Esophagus (tissue), 2 donors: ENCODE data around the gene PDE4B. TPM values are rescaled to one million over a fixed set of nuclear protein-coding genes. Genes with fewer than 3 reads are reported as not detected.

Source experiments
- H3K27ac ChIP-seq, 2 donors: one replicate each; pipeline ENCODE4 v1.5.1; 2013; ENCODE audit warnings: low read depth in 2 of 2, mild to moderate bottlenecking in 2 of 2, inconsistent platforms in 1 of 2, low read length in 1 of 2, moderate library complexity in 1 of 2
- H3K27me3 ChIP-seq, 2 donors: one replicate each; pipeline ENCODE4 v1.6.1; 2013; ENCODE audit warnings: low read length in 2 of 2, control low read depth in 1 of 2, mild to moderate bottlenecking in 1 of 2; ENCODE audit not compliant: insufficient read depth in 2 of 2, control insufficient read depth in 1 of 2
- H3K36me3 ChIP-seq, 2 donors: one replicate each; pipeline ENCODE4 v1.6.1; 2013; ENCODE audit warnings: low read length in 1 of 2; ENCODE audit not compliant: control insufficient read depth in 2 of 2, insufficient read depth in 2 of 2
- H3K4me1 ChIP-seq, 2 donors: one replicate each; pipeline ENCODE4 v1.6.1; 2013; ENCODE audit warnings: low read length in 1 of 2; ENCODE audit not compliant: control insufficient read depth in 2 of 2, insufficient read depth in 2 of 2
- H3K4me3 ChIP-seq, 2 donors: one replicate each; pipeline ENCODE4 v1.5.1; 2013; ENCODE audit warnings: low read length in 2 of 2, mild to moderate bottlenecking in 2 of 2, low read depth in 1 of 2, moderate library complexity in 1 of 2
- H3K9me3 ChIP-seq, 2 donors: one replicate each; pipeline ENCODE4 v1.6.1; 2013; ENCODE audit warnings: mild to moderate bottlenecking in 2 of 2, low read depth in 1 of 2, low read length in 1 of 2, moderate library complexity in 1 of 2; ENCODE audit not compliant: control insufficient read depth in 2 of 2, insufficient read depth in 1 of 2
- WGBS, 2 donors: extraction: QIAGEN DNeasy Blood & Tissue Kit; methylation state at CpG; one replicate each; pipeline ENCODE4 v1.1.7; 2013; 5-methylcytosine and 5-hydroxymethylcytosine counted together
- polyA plus RNA-seq, 2 donors: library from polyadenylated mRNA; stranded (reverse); fragments of 200-250 nt; gene quantifications; one replicate each; pipeline ENCODE4 v1.2.3, GENCODE V29; 2013
- donor health status: healthy with polysubstance abuse.
- donor health status: Bipolar disorder and iron deficiency.

PDE4B gene
- polyA plus RNA-seq, 2 donors: 0.51 to 1.4 TPM

DNA sequence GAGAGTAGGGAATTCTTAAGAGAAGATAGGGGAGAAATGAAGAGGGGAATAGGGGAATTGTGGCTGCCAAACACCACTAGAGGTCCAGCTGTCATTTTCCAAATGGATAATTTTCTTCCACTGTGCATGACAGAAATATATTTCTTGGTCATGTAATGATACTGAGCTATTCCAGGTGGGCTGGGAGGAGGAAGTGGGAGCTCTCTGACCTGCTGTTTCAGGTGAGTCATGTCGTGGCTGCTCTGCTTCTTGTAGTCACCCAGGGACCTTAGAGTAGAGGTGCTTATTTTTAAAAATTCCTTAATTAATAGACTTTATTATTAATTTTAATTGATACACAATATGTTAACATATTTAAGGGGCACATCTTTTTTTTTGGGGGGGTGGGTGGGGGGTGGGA, 11.9 kb downstream of the PDE4B start:
- no peak overlapping the region for H3K4me3 ChIP-seq
- H3K4me1 ChIP-seq: no peaks in the 10 kb centered on the region
- 33 to 57% methylated on average over 1 of the region's 1 CpG for WGBS, 2 donors
- no peaks in the 10 kb centered on the region for H3K27me3 ChIP-seq
- H3K27ac ChIP-seq: no peak overlapping the region
- no peaks in the 10 kb centered on the region for H3K9me3 ChIP-seq
- H3K36me3 ChIP-seq: no peaks in the 10 kb centered on the region

DNA sequence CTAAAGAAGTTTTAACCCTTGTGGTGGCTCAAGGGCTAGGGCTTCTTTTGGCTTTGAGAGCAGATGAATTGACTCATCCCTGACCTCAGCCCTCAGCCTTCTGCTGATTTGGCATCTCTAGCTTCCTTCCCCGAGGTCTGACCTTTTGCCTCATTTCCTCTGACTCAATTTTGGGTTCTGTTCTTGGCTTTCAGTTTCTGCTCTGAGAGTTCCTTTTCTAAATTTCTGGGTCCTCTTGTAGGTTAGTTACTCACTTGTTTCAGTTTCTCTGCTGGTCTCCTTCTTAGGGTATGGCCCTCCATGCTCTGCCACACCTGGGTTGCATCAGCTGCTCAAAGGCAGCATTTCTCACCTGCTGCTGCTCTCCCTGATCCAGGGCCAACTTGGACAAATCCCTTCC, 19.4 kb downstream of the PDE4B start:
- peaks cover 0 to 2% of the 10 kb centered on the region in 2 donors for H3K4me1 ChIP-seq
- H3K36me3 ChIP-seq: no peaks in the 10 kb centered on the region
- 8 to 17% methylated on average over 1 of the region's 1 CpG for WGBS, 2 donors
- no peaks in the 10 kb centered on the region for H3K9me3 ChIP-seq
- H3K4me3 ChIP-seq: no peak overlapping the region
- no peak overlapping the region for H3K27ac ChIP-seq
- no peaks in the 10 kb centered on the region for H3K27me3 ChIP-seq

DNA sequence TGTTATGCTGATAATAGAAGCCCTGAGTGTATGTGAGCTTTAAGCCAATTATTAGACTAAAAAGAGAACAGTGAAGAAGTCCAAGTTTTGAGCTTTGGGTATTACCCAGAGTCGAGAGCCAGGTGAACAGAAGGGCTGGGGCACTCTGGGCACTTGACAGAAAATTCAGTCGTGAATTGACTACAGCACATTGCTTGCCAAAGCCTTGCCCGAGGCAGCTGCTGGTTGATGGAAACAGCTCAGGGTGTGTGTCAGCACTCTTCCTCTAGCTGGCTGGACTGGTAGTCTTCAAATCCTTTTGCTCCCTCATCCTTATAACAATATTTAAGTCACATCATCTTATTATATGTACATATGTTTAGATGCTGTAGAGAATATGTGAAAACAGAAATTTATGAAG, 21.3 kb downstream of the PDE4B start:
- 33 to 37% methylated on average over 3 of the region's 3 CpGs for WGBS, 2 donors
- no peak overlapping the region for H3K4me3 ChIP-seq
- H3K4me1 ChIP-seq: peaks cover 0 to 2% of the 10 kb centered on the region in 2 donors
- H3K27me3 ChIP-seq: no peaks in the 10 kb centered on the region
- no peak overlapping the region for H3K27ac ChIP-seq
- no peaks in the 10 kb centered on the region for H3K9me3 ChIP-seq
- no peaks in the 10 kb centered on the region for H3K36me3 ChIP-seq

DNA sequence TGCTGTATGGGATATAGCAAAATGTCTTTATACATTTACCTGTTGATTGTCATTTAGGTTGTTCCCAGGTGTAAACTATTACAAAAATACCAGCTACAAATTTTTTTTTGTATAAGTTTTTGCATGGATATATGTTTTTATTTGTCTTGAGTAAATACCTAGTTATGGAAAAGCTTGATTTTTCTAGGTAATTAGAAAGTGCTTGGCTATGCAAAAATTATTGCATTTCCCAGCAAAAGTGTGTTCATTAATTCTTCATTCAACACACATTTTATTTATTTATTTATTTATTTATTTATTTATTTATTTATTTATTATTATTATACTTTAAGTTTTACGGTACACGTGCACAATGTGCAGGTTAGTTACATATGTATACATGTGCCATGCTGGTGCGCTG, 22.1 kb downstream of the PDE4B start:
- Histone ChIP-seq H3K4me3 (no peak overlapping the region), H3K4me1 (peaks cover 0 to 2% of the 10 kb centered on the region in 2 donors), H3K27me3 (no peaks in the 10 kb centered on the region), H3K27ac (no peak overlapping the region), H3K36me3 (no peaks in the 10 kb centered on the region), H3K9me3 (no peaks in the 10 kb centered on the region)
- WGBS, 2 donors: 93 to 96% methylated on average over 3 of the region's 3 CpGs

DNA sequence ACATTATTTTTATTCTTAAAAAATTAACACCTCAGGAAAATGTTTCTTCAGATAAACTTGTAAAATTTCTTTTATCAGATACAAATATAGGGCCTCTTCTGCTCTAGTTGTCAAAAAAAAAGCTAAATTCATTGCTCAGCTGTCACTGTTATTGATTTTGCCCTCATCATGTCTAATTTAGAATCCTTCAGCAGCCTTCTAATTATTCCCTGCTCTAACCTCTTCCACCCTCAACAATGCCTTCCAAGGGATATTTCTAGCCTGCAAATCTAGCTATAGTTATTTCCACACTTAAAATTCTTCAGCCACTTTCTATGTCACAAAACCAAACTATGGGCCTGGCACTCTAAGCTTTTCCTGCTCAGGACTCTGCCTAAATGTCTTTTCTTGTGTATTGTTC, 25.2 kb downstream of the PDE4B start:
- Histone ChIP-seq H3K4me3 (no peak overlapping the region), H3K27ac (no peak overlapping the region), H3K36me3 (no peaks in the 10 kb centered on the region), H3K9me3 (no peaks in the 10 kb centered on the region), H3K4me1 (no peaks in the 10 kb centered on the region), H3K27me3 (no peaks in the 10 kb centered on the region)

DNA sequence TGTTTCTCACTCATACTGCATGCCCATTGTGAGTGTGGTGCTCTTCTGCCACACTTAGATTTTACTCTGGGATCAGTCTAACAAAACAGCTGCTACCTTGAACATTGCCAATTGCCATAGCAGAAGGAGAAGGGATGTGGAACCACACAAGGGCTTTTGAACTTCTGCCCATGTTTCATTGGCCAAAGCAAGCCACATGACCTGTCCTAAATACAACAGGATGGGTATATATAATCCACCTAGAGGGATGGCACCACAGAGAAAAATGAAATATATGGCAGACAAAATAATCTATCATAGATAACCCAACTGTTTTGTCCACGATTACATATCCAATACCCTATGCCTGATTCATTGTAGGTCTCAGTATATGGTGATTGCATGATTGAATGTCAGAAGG, 26.3 kb downstream of the PDE4B start:
- no peak overlapping the region for H3K27ac ChIP-seq
- no peaks in the 10 kb centered on the region for H3K4me1 ChIP-seq
- 83 to 93% methylated on average over 1 of the region's 1 CpG for WGBS, 2 donors
- no peaks in the 10 kb centered on the region for H3K9me3 ChIP-seq
- no peaks in the 10 kb centered on the region for H3K36me3 ChIP-seq
- no peak overlapping the region for H3K4me3 ChIP-seq
- H3K27me3 ChIP-seq: no peaks in the 10 kb centered on the region

DNA sequence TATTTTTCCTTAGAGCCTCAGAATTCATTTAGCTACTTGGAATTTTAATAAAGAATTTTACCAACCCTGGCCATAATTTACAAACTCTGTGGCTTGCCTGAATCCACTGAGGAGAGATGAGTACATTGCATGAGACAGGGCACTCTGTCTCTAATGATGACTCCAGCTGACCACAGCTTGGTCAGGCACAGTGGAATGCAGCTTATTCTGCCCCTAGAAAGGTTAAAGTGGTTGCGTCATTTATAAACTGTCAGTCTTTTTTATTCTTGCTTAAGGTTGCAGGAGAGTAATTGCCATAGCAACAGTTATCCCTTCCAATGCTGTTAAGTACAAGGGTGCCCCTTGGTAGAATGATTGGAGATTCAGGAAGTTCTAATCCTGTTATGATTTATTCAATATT, 28.3 kb downstream of the PDE4B start:
- Histone ChIP-seq H3K4me3 (no peak overlapping the region), H3K27ac (no peak overlapping the region), H3K36me3 (no peaks in the 10 kb centered on the region), H3K4me1 (no peaks in the 10 kb centered on the region), H3K9me3 (no peaks in the 10 kb centered on the region), H3K27me3 (no peaks in the 10 kb centered on the region)
- 90 to 92% methylated on average over 1 of the region's 1 CpG for WGBS, 2 donors

DNA sequence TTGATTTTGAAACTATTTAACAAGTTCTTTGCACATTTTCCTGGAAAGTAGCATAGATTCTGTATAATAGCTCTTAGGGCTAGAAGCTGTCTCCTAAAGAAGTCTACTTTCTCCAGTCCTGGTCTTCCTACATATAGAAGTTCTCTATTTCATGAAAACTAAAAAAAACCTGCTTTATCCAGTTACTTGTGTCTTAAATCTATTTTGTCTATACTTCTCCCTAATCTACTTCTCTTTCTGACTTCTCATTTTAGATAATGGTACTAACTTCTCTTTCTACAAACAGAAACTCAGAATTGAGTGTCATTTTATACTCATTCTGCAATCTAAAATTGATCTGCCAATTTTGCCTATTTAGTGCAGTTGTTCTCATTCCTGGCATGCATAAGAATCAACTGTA, 28.7 kb downstream of the PDE4B start:
- Histone ChIP-seq H3K36me3 (no peaks in the 10 kb centered on the region), H3K9me3 (no peaks in the 10 kb centered on the region), H3K4me1 (no peaks in the 10 kb centered on the region), H3K27ac (no peak overlapping the region), H3K27me3 (no peaks in the 10 kb centered on the region), H3K4me3 (no peak overlapping the region)

DNA sequence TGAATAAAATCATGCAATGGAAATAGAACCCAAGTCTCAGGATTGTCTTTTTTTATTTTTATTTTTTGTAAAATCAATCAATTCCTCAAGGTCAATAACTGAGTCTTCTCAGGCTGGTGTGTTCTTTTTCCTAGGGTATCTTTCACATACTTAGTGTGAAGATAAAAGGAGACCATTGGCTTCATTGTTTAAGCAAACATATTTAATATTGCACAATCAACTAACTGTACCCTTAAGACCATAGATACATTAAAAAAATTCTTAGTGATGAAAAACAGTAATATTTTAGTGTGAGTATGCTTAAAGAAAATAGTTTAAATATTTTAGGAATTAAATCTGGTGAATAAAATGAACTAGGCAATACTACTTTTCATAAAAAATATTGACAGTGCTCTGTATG, 31.4 kb downstream of the PDE4B start:
- H3K4me3 ChIP-seq: no peak overlapping the region
- no peaks in the 10 kb centered on the region for H3K4me1 ChIP-seq
- H3K36me3 ChIP-seq: no peaks in the 10 kb centered on the region
- H3K9me3 ChIP-seq: no peaks in the 10 kb centered on the region
- H3K27ac ChIP-seq: no peak overlapping the region
- H3K27me3 ChIP-seq: no peaks in the 10 kb centered on the region

DNA sequence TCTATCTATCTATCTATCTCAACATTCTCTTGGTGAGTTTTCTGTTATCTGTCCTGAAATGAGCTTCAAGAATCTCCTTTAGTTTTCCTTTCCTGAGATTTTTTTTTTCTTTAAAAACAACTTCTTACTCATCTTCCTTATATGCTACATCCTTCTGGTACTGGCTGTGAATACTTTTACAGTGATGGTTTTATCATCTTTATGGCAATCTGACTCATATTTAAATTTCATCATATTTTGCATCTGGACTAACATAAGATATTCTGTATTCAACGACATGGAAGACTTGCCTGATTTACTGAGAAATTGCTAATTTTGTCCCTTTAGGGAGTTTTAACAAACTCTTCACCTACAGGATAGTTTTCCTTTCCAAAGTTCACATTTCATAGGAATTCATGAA, 33.0 kb downstream of the PDE4B start:
- WGBS, 2 donors: 83 to 88% methylated on average over 1 of the region's 1 CpG
- no peak overlapping the region for H3K4me3 ChIP-seq
- no peaks in the 10 kb centered on the region for H3K4me1 ChIP-seq
- no peaks in the 10 kb centered on the region for H3K36me3 ChIP-seq
- H3K9me3 ChIP-seq: no peaks in the 10 kb centered on the region
- H3K27me3 ChIP-seq: no peaks in the 10 kb centered on the region
- no peak overlapping the region for H3K27ac ChIP-seq
